ENCODE results near the gene PHF20. TPM values are rescaled to one million over a fixed set of nuclear protein-coding genes. Genes with fewer than 3 reads are reported as not detected.

The PHF20 gene
- total RNA-seq, 1 experiment from 2014 or later: 37.2 TPM

GRCh38 chr20:35823937-35824336, 52.1 kb downstream of the PHF20 start:
- no peak for TF ChIP-seq EZH2phosphoT487 (IDR thresholded peaks at IDR 0.05; ENCODE audit: borderline replicate concordance, low read length)
- TF ChIP-seq CTCF (conservative IDR thresholded peaks at IDR 0.05; ENCODE audit: low read depth, low read length): no peak
- TF ChIP-seq EZH2 (IDR thresholded peaks at IDR 0.05; ENCODE audit: low read length, unreplicated experiment): no peak
- POLR2A ChIA-PET (ENCODE audit: unreplicated experiment): interaction anchor here (0.6 kb wide), 1 partner anchor 16 kb away, joined by 4 read pairs; no protein-coding TSS in a partner anchor
- H3K9ac ChIP-seq (ENCODE audit: low read length): no peak overlapping the region
- no peak for DNase-seq
- no peaks in the 10 kb centered on the region for H3K9me2 ChIP-seq (replicated peaks; ENCODE audit: low read length)
- CTCF ChIA-PET: no interaction called here
- no peak overlapping the region for H3K27ac ChIP-seq (ENCODE audit: low read length)
- H3K79me2 ChIP-seq (ENCODE audit: low read length): no peaks in the 10 kb centered on the region
- H3K36me3 ChIP-seq (ENCODE audit: low read depth, low read length): no peaks in the 10 kb centered on the region
- ATAC-seq: no peak
- intact Hi-C loops (cut with micrococcal nuclease): loop anchor here (5.0 kb wide), 1 partner anchor 58 kb away; no protein-coding TSS in a partner anchor
- no TSS peak for BruUV-seq (replicated peaks)
- no peak overlapping the region for H3K4me2 ChIP-seq (ENCODE audit: low read length)
- H3K27me3 ChIP-seq (ENCODE audit: low read length): no peaks in the 10 kb centered on the region
- no peak overlapping the region for H3K4me3 ChIP-seq (ENCODE audit: low read length)
- no peaks in the 10 kb centered on the region for H3K9me3 ChIP-seq (ENCODE audit: low read length)
- H4K20me1 ChIP-seq (ENCODE audit: low read length): no peaks in the 10 kb centered on the region
- H3F3A ChIP-seq (ENCODE audit: low read length, unreplicated experiment): no peaks in the 10 kb centered on the region
- H3K4me1 ChIP-seq (ENCODE audit: insufficient read depth, low read length): peaks cover 27% of the 10 kb centered on the region
- no peak overlapping the region for H2AFZ ChIP-seq (ENCODE audit: low read length)

GRCh38 chr20:35826397-35826998, 54.7 kb downstream of the PHF20 start:
- H3K27me3 ChIP-seq (ENCODE audit: low read length): no peaks in the 10 kb centered on the region
- no peaks in the 10 kb centered on the region for H3K79me2 ChIP-seq (ENCODE audit: low read length)
- H3K4me3 ChIP-seq (ENCODE audit: low read length): no peak overlapping the region
- DNase-seq: no peak
- H3K9me3 ChIP-seq (ENCODE audit: low read length): no peaks in the 10 kb centered on the region
- no peak overlapping the region for H3K27ac ChIP-seq (ENCODE audit: low read length)
- H3K4me2 ChIP-seq (ENCODE audit: low read length): no peak overlapping the region
- ChIA-PET POLR2A (ENCODE audit: unreplicated experiment) (no interaction called here), CTCF (no interaction called here)
- no peaks in the 10 kb centered on the region for H3F3A ChIP-seq (ENCODE audit: low read length, unreplicated experiment)
- H3K9ac ChIP-seq (ENCODE audit: low read length): no peak overlapping the region
- no peaks in the 10 kb centered on the region for H4K20me1 ChIP-seq (ENCODE audit: low read length)
- H3K4me1 ChIP-seq (ENCODE audit: insufficient read depth, low read length): peaks cover 6% of the 10 kb centered on the region
- H2AFZ ChIP-seq (ENCODE audit: low read length): no peak overlapping the region
- BruUV-seq (replicated peaks): no TSS peak
- no peaks in the 10 kb centered on the region for H3K36me3 ChIP-seq (ENCODE audit: low read depth, low read length)
- intact Hi-C loops (cut with micrococcal nuclease): no loop called here
- no peak for TF ChIP-seq EZH2 (IDR thresholded peaks at IDR 0.05; ENCODE audit: low read length, unreplicated experiment)
- H3K9me2 ChIP-seq (replicated peaks; ENCODE audit: low read length): no peaks in the 10 kb centered on the region
- no peak for ATAC-seq

GRCh38 chr20:35828434-35828833, 56.6 kb downstream of the PHF20 start:
- Histone ChIP-seq H3K4me1 (ENCODE audit: insufficient read depth, low read length) (no peaks in the 10 kb centered on the region; the same call in 1 of the 2 replicates), H3K9ac (ENCODE audit: low read length) (no peak overlapping the region), H3K4me2 (ENCODE audit: low read length) (no peak overlapping the region), H3K27me3 (ENCODE audit: low read length) (no peaks in the 10 kb centered on the region), H3K9me2 (replicated peaks; ENCODE audit: low read length) (no peaks in the 10 kb centered on the region), H3K9me3 (ENCODE audit: low read length) (no peaks in the 10 kb centered on the region), H3K4me3 (ENCODE audit: low read length) (no peak overlapping the region), H4K20me1 (ENCODE audit: low read length) (no peaks in the 10 kb centered on the region), H3F3A (ENCODE audit: low read length, unreplicated experiment) (no peaks in the 10 kb centered on the region), H3K36me3 (ENCODE audit: low read depth, low read length) (no peaks in the 10 kb centered on the region), H2AFZ (ENCODE audit: low read length) (no peak overlapping the region), H3K79me2 (ENCODE audit: low read length) (no peaks in the 10 kb centered on the region), H3K27ac (ENCODE audit: low read length) (no peak overlapping the region)
- ATAC-seq: no peak
- TF ChIP-seq CTCF (conservative IDR thresholded peaks at IDR 0.05; ENCODE audit: low read depth, low read length): no peak
- no peak for TF ChIP-seq EZH2phosphoT487 (IDR thresholded peaks at IDR 0.05; ENCODE audit: borderline replicate concordance, low read length)
- TF ChIP-seq EZH2 (IDR thresholded peaks at IDR 0.05; ENCODE audit: low read length, unreplicated experiment): no peak
- ChIA-PET CTCF (no interaction called here), POLR2A (ENCODE audit: unreplicated experiment) (no interaction called here)
- no peak for DNase-seq
- no TSS peak for BruUV-seq (replicated peaks)
- intact Hi-C loops (cut with micrococcal nuclease): no loop called here
